ENCODE data around the gene HEY2. TPM values are rescaled to one million over a fixed set of nuclear protein-coding genes. Genes with fewer than 3 reads are reported as not detected.
"Not testable (repeated sequence)": the region's sequence is repeated elsewhere in the genome, so short reads cannot be mapped to it uniquely, and the experiment has no call there.

The HEY2 gene
- total RNA-seq, 2 donors from 2014 or later = 1.0 to 5.3 TPM

- Histone ChIP-seq H3K9me3 (no peaks in the 10 kb centered on the region), H3K27me3 (replicated peaks; ENCODE audit: insufficient read depth) (no peaks in the 10 kb centered on the region), H3K4me1 (replicated peaks) (no peaks in the 10 kb centered on the region), H3K27ac (no peak overlapping the region), H3K4me3 (no peak overlapping the region), H3K36me3 (no peaks in the 10 kb centered on the region)
- TF ChIP-seq POLR2AphosphoS5 (IDR thresholded peaks at IDR 0.05) = no peak
- TF ChIP-seq, protein P1, sequence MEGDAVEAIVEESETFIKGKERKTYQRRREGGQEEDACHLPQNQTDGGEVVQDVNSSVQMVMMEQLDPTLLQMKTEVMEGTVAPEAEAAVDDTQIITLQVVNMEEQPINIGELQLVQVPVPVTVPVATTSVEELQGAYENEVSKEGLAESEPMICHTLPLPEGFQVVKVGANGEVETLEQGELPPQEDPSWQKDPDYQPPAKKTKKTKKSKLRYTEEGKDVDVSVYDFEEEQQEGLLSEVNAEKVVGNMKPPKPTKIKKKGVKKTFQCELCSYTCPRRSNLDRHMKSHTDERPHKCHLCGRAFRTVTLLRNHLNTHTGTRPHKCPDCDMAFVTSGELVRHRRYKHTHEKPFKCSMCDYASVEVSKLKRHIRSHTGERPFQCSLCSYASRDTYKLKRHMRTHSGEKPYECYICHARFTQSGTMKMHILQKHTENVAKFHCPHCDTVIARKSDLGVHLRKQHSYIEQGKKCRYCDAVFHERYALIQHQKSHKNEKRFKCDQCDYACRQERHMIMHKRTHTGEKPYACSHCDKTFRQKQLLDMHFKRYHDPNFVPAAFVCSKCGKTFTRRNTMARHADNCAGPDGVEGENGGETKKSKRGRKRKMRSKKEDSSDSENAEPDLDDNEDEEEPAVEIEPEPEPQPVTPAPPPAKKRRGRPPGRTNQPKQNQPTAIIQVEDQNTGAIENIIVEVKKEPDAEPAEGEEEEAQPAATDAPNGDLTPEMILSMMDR (IDR thresholded peaks at IDR 0.05) = no peak
- TF ChIP-seq POLR2A (IDR thresholded peaks at IDR 0.05) = no peak
- intact Hi-C loops (cut with DNase I) = no loop called here
- DNase-seq (ENCODE audit: low spot score) = no peak
- WGBS = 82% methylated on average over 5 of the region's 5 CpGs
Measured at GRCh38 chr6:125798734-125799508, 49.5 kb downstream of the HEY2 start.

- DNase-seq (ENCODE audit: low spot score) = no peak
- TF ChIP-seq POLR2AphosphoS5 (IDR thresholded peaks at IDR 0.05) (no peak), POLR2A (IDR thresholded peaks at IDR 0.05) (no peak)
- TF ChIP-seq, protein P1 (IDR thresholded peaks at IDR 0.05) = no peak
- Histone ChIP-seq H3K4me1 (replicated peaks) (no peaks in the 10 kb centered on the region), H3K27ac (no peak overlapping the region), H3K36me3 (no peaks in the 10 kb centered on the region), H3K27me3 (replicated peaks; ENCODE audit: insufficient read depth) (no peaks in the 10 kb centered on the region), H3K9me3 (no peaks in the 10 kb centered on the region), H3K4me3 (no peak overlapping the region)
- WGBS = 92% methylated on average over 2 of the region's 2 CpGs
- intact Hi-C loops (cut with DNase I) = no loop called here
Measured at GRCh38 chr6:125802383-125802782, 53.0 kb downstream of the HEY2 start.

DNA sequence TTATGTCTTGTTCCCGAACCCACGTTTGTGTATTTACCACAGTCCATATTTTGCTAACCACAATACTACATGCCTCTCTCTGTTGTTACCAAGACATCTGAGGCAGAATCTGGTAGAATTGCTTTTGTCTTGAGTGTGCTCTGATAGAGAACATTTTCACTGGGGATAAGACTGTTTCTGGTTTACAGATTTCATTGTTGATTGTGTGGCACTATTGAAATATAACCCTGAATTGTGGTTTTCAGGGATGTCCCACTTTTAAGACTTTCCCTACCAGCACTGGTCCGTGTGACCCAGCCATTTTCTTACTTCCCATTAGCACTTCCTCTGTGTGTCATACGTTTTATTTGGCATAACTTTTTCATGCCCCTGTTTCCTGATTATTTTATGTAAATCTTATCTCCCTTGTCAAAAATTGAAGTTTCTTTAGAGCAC is 53.5 kb downstream of the HEY2 start:
- Histone ChIP-seq H3K36me3 (no peaks in the 10 kb centered on the region), H3K27ac (no peak overlapping the region), H3K27me3 (replicated peaks; ENCODE audit: insufficient read depth) (no peaks in the 10 kb centered on the region), H3K4me1 (replicated peaks) (no peaks in the 10 kb centered on the region), H3K9me3 (no peaks in the 10 kb centered on the region), H3K4me3 (no peak overlapping the region)
- 30% methylated on average over 4 of the region's 4 CpGs for WGBS
- TF ChIP-seq POLR2AphosphoS5 (IDR thresholded peaks at IDR 0.05) (no peak), POLR2A (IDR thresholded peaks at IDR 0.05) (no peak)
- TF ChIP-seq, protein P1 (IDR thresholded peaks at IDR 0.05) = no peak
- intact Hi-C loops (cut with DNase I) = no loop called here
- DNase-seq (ENCODE audit: low spot score) = no peak

DNA sequence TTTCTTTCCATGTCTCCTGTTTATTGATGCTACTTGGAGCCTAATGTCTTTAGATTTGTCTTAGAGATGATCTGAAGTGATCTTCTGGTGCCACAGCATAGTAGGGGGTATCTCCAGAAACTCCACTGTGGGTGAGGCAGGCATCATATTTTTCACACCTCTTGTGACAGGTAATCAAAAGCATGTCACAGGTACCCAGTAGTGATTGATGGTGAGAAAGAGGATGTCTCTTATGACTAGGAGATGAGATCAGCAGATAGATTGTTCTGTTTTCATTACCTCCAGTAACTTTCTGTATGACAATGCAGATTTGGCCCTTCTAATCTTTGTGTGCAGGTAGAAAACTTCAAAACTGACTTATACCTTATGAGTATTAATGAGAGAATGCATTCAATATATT is 54.8 kb downstream of the HEY2 start:
- no peaks in the 10 kb centered on the region for H3K9me3 ChIP-seq

DNA sequence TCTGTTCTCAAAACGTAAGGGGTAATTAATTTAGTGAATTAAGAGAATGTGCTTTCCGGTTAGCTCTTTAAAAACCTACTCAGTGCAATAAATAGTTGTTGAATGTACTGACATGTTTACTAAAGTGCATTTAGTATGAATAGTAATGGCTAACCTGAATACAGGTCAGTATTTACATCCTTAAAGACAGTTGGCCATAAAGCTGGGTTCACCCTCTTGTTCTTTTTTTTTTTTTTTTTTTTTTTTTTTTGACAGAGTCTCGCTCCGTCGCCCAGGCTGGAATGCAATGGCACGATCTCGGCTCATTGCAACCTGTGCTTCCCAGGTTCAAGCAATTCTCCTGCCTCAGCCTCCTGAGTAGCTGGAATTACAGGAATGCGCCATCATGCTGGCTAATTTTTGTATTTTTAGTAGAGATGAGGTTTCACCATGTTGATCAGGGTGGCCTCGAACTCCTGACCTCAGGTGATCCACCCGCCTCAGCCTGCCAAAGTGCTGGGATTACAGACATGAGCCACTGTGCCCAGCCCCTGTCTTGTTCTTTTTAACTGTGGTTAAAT is 55.5 kb downstream of the HEY2 start:
- H3K27ac ChIP-seq; H3K4me1 ChIP-seq (replicated peaks); H3K27me3 ChIP-seq (replicated peaks; ENCODE audit: insufficient read depth); DNase-seq (ENCODE audit: low spot score); H3K4me3 ChIP-seq; H3K36me3 ChIP-seq; intact Hi-C loops (cut with DNase I); H3K9me3 ChIP-seq: not testable (repeated sequence)
- WGBS = 92% methylated on average over 10 of the region's 10 CpGs

More for the DNA sequence above, 54.8 kb downstream of the HEY2 start:
- no peaks in the 10 kb centered on the region for H3K27me3 ChIP-seq (replicated peaks; ENCODE audit: insufficient read depth)
- intact Hi-C loops (cut with DNase I) = no loop called here
- H3K4me1 ChIP-seq (replicated peaks) = no peaks in the 10 kb centered on the region
- H3K36me3 ChIP-seq = no peaks in the 10 kb centered on the region
- DNase-seq (ENCODE audit: low spot score) = no peak
- TF ChIP-seq POLR2AphosphoS5 (IDR thresholded peaks at IDR 0.05) = no peak
- no peak for TF ChIP-seq POLR2A (IDR thresholded peaks at IDR 0.05)
- TF ChIP-seq, protein P1 (IDR thresholded peaks at IDR 0.05) = no peak
- no peak overlapping the region for H3K4me3 ChIP-seq
- H3K27ac ChIP-seq = no peak overlapping the region

All from prostate gland (tissue), 2 donors.